Umbilical cord (tissue), 2 donors: ENCODE data around the gene SGTB. TPM values are rescaled to one million over a fixed set of nuclear protein-coding genes. Genes with fewer than 3 reads are reported as not detected.

Experiments used
- DNase-seq: peaks from one replicate; pipeline ENCODE4 v3.0.0-alpha.2; 2015; ENCODE audit warnings: low spot score
- total RNA-seq: library from RNA; depleted of rRNA; stranded (reverse); fragments of >200 nt; gene quantifications from one replicate; pipeline ENCODE4 v1.2.3, GENCODE V29; 2014; ENCODE audit warnings: low replicate concordance; ENCODE audit not compliant: insufficient read depth

Gene SGTB, protein sequence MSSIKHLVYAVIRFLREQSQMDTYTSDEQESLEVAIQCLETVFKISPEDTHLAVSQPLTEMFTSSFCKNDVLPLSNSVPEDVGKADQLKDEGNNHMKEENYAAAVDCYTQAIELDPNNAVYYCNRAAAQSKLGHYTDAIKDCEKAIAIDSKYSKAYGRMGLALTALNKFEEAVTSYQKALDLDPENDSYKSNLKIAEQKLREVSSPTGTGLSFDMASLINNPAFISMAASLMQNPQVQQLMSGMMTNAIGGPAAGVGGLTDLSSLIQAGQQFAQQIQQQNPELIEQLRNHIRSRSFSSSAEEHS
- total RNA-seq = 11.8 TPM

DNA sequence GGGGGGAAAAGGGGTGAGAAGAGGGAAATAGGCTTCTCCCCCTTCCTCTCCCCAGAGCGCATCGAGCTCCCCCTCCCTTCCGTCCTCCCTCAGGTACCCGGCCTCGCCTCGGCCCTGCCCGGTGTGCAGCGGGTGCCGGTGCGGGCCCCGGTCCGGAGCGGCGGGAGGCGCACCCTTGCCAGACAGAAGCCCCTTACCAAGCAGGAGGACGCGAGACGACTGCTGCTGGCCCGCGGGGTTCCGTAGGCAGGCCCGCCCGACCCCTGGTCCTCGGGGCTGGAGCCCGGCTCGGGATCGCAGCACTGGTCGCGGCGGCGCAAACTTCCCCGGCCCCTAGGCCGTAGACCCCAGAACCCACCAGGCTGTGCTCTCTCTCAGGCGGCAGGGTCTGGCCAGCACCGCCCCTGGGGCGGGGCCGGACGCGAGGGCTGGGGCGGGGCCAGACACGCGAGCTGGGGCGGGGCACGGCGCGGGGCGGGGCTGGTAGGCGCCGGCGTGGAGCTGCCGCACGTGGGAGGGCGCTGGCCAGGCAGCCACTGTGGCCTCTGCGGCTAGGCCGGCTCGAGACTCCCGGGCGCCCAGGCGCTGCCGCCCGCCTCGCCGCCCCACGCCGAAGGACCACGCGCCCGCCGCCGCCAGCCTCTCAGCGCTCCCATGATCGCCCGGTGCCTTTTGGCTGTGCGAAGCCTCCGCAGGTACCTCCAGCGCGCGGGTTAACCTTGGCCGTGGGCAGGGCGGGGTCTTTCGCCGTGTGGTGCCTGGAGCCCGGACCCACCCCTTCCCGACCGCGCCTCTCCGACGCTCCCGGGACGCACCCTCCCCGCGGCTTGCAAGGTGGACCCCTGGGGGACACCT, at the start of gene SGTB, which contains the start of gene NLN:
Gene SGTB, minus strand, starts transcription at position 390 of the 855 bp plus-strand sequence. CDS start 1,302 bp downstream, outside the sequence.
Gene NLN, plus strand, starts transcription at position 486 of the 855 bp plus-strand sequence. Its CDS starts 169 bp downstream, at position 655.
- peak; percentile 87 for DNase-seq

- DNase-seq = no peak
Observed at GRCh38 chr5:65771266-65771665, 49.4 kb upstream of the SGTB start.

DNA sequence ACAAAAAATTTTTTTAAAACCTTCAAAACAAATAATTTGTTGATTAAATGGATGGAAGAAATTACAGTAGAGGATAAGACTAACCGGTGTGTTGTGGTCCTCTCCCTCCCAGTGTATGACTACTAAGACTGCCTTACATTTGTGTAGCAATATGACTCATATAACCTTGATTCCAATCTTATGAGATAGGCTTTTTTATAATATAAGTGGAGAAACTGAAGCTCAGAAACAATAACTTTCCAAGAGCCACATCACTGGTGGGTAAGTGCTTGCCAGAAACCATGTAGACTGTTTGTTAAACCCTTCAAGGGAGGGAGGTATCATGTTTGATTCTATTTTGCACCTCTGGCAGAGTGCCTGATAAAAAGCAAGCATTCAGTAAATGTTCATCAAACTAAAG, 47.6 kb upstream of the SGTB start:
- DNase-seq = peak; percentile 57

DNA sequence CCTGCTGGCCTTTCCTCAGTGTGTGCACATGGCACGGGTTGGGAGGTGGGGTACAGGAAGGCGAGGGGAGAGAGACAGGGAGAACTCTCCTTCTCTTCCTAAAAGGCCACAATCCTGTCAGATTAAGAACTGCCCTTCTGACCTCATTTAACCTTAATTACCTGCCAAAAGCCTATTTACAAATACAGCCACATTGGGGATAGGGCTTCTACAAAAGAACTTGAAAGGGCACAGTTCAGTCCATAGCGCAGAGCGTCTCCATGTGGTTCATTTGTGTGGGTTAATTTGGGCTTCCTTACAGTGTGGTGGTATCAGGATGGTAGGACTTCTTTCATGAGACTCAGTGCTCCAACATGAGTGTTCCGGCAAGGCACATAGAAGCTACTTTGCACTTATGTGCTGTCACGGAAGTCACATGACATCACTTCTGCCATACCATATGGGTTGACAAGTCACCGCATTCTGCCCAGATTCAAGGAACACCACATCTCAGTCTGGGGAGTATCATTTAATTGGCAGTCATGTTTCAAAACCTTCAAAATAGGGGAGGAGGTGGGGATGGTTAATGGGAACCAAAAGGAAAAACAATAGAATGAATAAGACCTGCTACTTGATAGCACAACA, 46.9 kb upstream of the SGTB start:
- no peak for DNase-seq

DNA sequence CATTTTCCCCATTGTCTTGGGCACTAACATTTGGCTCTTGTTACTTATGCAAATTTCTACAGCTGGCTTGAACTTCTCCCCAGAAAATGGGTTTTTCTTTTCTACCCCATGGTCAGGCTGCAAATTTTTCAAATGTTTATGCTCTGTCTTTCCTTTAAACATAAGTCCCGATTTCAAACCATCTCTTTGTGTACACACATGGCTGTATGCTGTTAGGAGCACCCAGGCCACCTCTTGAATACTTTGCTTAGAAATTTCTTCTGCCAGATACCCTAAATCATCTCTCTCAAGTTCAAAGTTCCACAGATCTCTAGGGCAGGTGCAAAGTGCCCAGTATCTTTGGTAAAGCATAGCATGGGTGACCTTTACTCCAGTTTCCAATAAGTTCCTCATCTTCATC, 45.7 kb upstream of the SGTB start:
- DNase-seq = no peak

DNA sequence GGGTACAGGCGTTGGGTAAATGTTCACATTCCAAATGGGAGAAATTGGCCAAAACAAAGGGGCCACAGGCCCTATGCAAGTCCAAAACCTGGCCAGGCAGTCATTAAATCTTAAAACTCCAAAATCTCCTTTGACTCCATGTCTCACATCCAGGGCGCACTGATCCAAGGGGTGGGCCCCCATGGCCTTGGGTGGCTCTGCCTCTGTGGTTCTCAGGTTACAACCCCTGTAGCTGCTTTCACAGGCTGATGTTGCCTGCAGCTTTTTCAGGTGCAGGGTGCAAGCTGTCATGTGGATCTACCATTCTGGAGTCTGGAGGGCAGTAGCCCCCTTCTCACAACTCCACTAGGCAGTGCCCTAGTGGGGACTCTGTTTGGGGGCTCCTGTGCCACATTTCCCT, 44.9 kb upstream of the SGTB start:
- no peak for DNase-seq

GRCh38 chr5:65766175-65766574, 44.3 kb upstream of the SGTB start:
- DNase-seq = no peak

DNA sequence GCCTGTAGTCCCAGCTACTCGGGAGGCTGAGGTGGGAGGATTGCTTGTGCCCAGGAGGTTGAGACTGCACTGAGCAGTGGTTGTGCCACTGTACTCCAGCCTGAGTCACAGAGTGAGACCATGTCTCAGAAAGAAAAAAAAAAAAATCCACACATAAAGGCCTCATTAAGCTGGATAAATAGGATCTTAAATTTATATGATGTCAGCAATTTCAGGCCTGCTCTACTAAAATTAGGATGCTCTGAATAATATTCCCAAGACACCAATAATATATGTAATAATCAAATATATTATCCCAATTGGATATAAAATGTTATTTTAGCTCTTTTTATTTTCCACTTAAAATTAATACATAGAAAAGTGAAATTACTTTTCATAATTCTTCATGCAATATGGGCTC, 43.7 kb upstream of the SGTB start:
- DNase-seq = no peak

GRCh38 chr5:65762234-65762633, 40.3 kb upstream of the SGTB start:
- no peak for DNase-seq

- DNase-seq = no peak
Observed at GRCh38 chr5:65760504-65761275, 38.8 kb upstream of the SGTB start.

- no peak for DNase-seq
Observed at GRCh38 chr5:65758546-65759144, 36.7 kb upstream of the SGTB start.

- DNase-seq = no peak
Observed at GRCh38 chr5:65753189-65753588, 31.3 kb upstream of the SGTB start.

DNA sequence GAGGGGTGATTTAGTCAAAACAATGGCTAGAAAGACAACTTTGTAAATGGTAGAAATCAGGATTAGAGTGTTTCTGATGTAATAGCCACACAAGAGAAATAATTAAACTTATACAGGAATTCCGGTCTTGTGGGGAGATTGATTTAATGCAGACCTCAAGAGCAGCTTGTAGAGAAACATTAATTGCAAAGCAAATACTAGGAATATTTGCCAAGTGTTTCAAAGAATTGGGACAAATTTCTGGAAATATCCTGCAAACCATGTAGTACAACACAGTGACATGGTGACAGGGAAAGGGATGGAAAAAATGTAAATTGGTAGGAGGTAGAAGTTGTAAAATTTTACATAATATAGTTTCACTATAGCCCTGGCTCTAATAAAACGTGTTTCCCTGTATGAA, 29.0 kb upstream of the SGTB start:
- no peak for DNase-seq

DNA sequence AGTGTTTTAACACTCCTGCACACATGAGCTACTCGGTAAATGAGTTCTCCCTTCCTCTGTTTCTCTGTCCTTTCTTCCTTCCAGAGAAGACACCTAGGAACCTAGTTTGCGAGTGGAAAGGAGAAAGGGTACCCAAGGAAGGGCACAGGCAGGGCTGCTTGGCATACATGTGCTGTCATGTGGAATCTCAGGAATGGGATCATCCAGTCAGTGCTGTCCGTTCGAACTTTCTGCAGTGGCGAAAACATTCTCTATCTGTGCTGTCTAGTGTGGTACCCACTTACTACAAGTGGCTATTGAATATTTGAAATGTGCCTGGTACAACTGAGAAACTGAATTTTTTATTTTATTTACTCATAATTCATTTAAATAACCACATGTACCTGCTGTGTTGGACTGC, 28.0 kb upstream of the SGTB start:
- DNase-seq = no peak

- no peak for DNase-seq
Observed at GRCh38 chr5:65749221-65749844, 27.4 kb upstream of the SGTB start.

DNA sequence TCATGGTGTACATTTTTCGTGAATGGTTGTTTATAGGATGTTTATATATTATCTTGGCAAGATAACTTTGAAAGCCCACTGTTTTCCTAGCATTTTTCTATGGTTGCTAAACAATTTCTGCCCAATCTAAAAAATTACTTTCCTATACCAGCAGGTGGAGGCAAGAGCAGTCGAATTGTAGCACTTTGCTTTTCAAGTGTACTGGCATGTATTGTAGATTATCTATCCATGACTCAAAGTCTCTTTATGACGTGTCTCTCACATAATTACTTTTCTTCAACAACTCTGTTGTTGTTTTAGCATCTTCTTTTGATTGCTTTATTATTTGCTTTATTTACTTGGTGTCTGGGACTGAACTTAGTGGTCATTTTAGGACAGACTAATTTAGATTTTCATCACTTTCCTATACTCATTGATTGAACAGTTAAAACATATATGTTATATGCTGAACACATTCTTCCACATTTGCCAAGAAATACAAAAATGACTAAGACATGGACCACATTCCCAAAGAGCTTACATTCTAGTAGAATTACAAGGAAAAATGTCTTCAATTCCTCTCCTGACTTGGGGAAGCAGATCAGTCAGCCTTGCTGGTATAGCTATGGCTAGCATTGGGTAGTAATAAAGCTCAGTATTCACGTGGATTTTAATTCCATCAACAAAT, 20.8 kb upstream of the SGTB start:
- peak; percentile 59 for DNase-seq

- no peak for DNase-seq
Observed at GRCh38 chr5:65739162-65739561, 17.3 kb upstream of the SGTB start.

DNA sequence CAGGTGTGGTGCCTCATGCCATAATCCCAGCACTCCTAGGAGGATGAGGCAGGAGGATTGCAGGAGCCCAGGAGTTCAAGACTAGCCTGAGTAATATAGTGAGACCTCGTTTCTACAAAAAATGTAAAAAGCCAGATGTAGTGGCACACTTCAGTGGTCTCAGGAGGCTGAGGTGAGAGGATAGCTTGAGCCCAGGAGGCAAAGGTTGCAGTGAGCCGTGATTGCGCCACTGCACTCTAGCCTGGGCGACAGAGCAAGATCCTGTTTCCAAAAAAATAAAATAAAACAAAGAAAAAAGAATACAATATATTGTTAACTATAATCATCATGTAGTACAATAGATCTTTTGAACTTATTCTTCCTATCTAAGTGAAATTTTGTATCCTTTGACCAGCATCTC, 16.4 kb upstream of the SGTB start:
- DNase-seq = no peak

GRCh38 chr5:65737842-65738241, 15.9 kb upstream of the SGTB start:
- no peak for DNase-seq

- DNase-seq = no peak
Observed at GRCh38 chr5:65736011-65736410, 14.1 kb upstream of the SGTB start.
